Muscle of leg (tissue), 11 donors: Measurements from ENCODE around the gene PCBP3. TPM values are rescaled to one million over a fixed set of nuclear protein-coding genes. Genes with fewer than 3 reads are reported as not detected.
"Not testable (repeated sequence)": the region's sequence is repeated elsewhere in the genome, so short reads cannot be mapped to it uniquely, and the experiment has no call there.

ENCODE experiments used
- DNase-seq: peaks from one replicate; pipeline ENCODE4 v3.0.0; 2013
- H3K27ac ChIP-seq: one replicate; pipeline ENCODE4 v1.5.1; 2013; ENCODE audit warnings: mild to moderate bottlenecking, low read length, control low read depth
- H3K27me3 ChIP-seq: one replicate; pipeline ENCODE4 v1.6.1; 2013; ENCODE audit warnings: low read length; ENCODE audit not compliant: control insufficient read depth, insufficient read depth
- H3K36me3 ChIP-seq: one replicate; pipeline ENCODE4 v1.6.1; 2013; ENCODE audit warnings: low read length; ENCODE audit not compliant: control insufficient read depth, insufficient read depth
- H3K4me1 ChIP-seq: one replicate; pipeline ENCODE4 v1.6.1; 2013; ENCODE audit warnings: low read length; ENCODE audit not compliant: control insufficient read depth, insufficient read depth
- H3K4me3 ChIP-seq: one replicate; pipeline ENCODE4 v1.5.1; 2013; ENCODE audit warnings: low read length, control low read depth
- H3K9me3 ChIP-seq: replicated peaks from 2 replicates; pipeline ENCODE4 v1.6.1; 2013; ENCODE audit warnings: low read depth, low read length; ENCODE audit not compliant: control insufficient read depth
- WGBS: methylation state at CpG from one replicate; pipeline ENCODE4 v1.1.5; 2013; ENCODE audit warnings: missing lambda C conversion rate; ENCODE audit not compliant: insufficient coverage; 5-methylcytosine and 5-hydroxymethylcytosine counted together
- polyA plus RNA-seq, 8 donors: library from polyadenylated mRNA; unstranded; fragments of 120-200 nt; gene quantifications; one replicate each; pipeline versions ENCODE4 v1.2.1 to v1.2.3, GENCODE V29; 2013; ENCODE audit warnings: inconsistent platforms in 1 of 8, low replicate concordance in 1 of 8; ENCODE audit not compliant: insufficient read length in 8 of 8, insufficient read depth in 1 of 8
- total RNA-seq: library from RNA; stranded (reverse); fragments of 120-200 nt; gene quantifications from one replicate; pipeline ENCODE4 v1.2.4, GENCODE V29; 2013

Gene PCBP3
- total and polyA plus RNA-seq, 9 donors: 0.76 to 2.3 (median 1.2) TPM

DNA sequence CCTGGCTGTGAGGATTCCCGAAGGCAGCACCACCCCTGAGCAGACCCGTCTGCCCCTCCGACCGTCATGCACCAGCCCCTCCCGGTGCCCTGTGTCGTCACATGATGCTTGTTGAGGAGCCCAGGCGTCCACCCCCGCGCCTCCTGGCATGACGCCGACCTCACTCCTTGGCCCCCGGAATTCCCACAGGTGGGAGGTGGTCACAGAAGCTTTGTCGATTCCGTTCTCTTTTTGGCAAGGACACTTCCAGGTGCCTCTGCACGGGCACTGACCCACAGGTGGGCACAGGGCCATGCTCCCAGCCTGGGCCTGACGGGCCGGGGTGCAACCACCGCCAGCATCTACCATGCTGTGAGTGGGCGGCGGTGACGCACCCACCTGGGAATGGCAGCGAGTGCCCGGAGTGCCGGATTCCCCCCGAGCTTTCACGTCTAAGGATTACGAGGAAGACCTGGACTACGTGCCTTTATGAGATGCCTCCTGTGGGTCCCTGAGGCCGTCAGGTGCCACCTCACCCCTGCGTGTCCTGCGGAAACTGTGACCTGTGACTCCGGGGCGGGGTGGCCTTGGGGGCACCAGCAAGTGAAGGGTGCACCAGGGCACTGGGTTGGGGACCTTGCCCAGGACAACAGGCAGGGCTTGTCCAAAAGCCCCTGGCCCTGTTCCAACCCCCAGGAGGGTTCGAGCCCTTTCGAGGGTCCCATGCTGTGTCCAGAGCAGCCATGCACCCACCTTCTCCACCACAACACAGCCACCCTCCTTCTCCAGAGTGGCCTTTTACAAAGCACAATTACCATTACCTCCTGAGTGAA, 306.6 kb downstream of the PCBP3 start:
- Histone ChIP-seq H3K27me3 (peaks cover 5% of the 10 kb centered on the region), H3K9me3 (no peaks in the 10 kb centered on the region), H3K36me3 (no peaks in the 10 kb centered on the region), H3K4me1 (peaks cover 54% of the 10 kb centered on the region), H3K4me3 (no peak overlapping the region), H3K27ac (peak overlapping the region; percentile 79)
- 68% methylated on average over 34 of the region's 35 CpGs for WGBS
- DNase-seq: peak; percentile 36

DNA sequence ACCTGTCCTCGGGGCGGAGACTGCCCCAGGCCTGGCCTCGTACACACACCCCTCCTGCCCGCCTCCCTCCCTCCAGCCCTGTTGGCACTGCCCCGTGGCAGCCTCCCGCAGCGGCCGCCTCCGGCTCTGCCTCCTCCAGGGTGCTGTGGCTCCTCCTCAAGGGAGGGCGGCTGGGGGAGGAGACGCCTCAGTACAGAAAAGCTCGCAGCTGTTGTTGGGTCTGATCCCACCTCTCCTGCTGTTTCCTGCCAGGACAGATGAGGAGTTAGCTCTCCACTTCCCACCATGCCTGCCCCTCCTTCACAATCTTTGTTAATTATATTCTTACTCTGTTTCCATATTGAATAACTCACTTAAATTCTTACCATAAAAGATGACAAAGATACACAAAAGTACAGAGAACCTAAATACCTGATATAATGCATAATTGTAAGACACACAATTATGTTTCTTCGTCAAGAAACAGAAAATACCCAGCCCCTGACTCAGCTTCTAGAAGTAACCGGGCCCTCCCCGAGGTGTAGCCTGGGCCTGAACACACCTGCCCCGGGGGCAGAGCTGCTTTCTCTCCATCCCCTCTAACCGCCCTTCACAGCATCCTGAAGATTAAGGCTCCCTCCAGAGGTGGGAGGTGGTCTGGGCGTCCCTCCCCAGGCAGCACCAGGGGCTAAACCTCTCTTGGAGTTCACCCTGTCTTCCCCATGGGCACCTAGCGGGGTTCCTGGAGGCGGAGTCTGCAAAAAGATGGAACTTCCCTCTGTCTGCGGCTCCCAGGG, 307.4 kb downstream of the PCBP3 start:
- no peaks in the 10 kb centered on the region for H3K36me3 ChIP-seq
- 20% methylated on average over 11 of the region's 21 CpGs for WGBS
- peaks cover 48% of the 10 kb centered on the region for H3K4me1 ChIP-seq
- peak overlapping the region; percentile 79 for H3K27ac ChIP-seq
- H3K27me3 ChIP-seq: peaks cover 5% of the 10 kb centered on the region
- H3K4me3 ChIP-seq: no peak overlapping the region
- H3K9me3 ChIP-seq: no peaks in the 10 kb centered on the region
- DNase-seq: peak; percentile 94

DNA sequence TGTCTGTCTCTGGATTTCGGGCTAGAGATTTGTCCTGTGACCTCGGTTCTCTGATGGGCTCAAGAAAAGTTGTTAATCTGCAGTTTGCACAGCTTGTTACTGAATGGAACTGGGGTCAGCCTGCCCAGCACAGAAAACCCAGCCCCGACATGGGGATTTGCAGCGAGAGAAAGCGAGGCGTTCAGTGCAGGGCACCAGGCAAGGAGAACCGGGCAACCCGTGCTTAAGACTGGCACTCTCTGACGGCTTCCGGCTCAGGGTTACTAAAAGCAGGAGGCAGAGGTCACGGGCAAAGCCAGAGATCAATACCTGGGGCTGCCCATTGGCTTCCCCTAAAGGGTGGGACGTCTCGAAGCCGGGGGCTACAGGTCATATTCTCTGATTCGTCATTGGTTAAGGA, 308.2 kb downstream of the PCBP3 start:
- no peaks in the 10 kb centered on the region for H3K36me3 ChIP-seq
- DNase-seq: no peak
- peaks cover 48% of the 10 kb centered on the region for H3K4me1 ChIP-seq
- peaks cover 5% of the 10 kb centered on the region for H3K27me3 ChIP-seq
- no peak overlapping the region for H3K4me3 ChIP-seq
- WGBS: 75% methylated on average over 15 of the region's 15 CpGs
- H3K27ac ChIP-seq: peak overlapping the region; percentile 79
- H3K9me3 ChIP-seq: no peaks in the 10 kb centered on the region

DNA sequence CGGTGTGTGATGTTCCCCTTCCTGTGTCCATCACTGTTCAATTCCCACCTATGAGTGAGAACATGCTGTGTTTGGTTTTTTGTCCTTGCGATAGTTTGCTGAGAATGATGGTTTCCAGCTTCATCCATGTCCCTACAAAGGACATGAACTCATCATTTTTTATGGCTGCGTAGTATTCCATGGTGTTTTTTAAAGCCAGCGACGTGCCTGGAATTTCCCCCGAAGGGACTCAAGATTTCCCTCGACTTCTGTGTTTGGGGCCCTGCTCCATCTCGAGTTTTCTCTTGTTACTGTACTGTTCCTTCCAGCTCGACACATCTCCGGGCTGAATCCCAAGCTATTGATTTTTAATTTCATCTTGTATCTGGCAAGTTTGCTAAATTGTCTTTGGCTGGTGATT, 309.0 kb downstream of the PCBP3 start:
- not testable (repeated sequence) for H3K27me3 ChIP-seq, H3K9me3 ChIP-seq, H3K36me3 ChIP-seq, H3K4me3 ChIP-seq, DNase-seq, H3K27ac ChIP-seq
- WGBS: 74% methylated on average over 5 of the region's 10 CpGs
- H3K4me1 ChIP-seq: peaks cover 50% of the 10 kb centered on the region

DNA sequence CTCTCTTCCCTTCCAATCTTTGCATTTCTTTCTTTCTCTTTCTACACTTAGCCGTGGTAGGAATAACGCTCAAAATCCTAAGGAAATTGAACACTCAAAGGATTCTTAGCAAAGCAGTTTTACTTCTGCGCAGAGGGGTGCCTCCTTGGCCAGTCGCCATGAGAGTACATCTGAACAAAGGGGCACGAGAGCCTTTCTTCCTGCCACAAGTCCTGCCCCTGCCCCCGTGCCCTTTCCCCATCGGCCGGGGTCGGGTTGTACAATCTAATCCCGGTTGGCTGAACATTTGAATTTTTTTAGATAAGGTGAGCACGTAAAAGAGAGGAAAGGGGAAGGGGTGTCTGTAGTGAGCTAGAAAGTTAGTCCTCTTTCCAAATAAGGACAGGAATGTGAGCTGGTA, 309.4 kb downstream of the PCBP3 start:
- H3K27me3 ChIP-seq: peaks cover 2% of the 10 kb centered on the region
- DNase-seq: no peak
- no peaks in the 10 kb centered on the region for H3K36me3 ChIP-seq
- H3K27ac ChIP-seq: no peak overlapping the region
- H3K9me3 ChIP-seq: no peaks in the 10 kb centered on the region
- H3K4me3 ChIP-seq: no peak overlapping the region
- peaks cover 54% of the 10 kb centered on the region for H3K4me1 ChIP-seq
- 80% methylated on average over 5 of the region's 11 CpGs for WGBS

DNA sequence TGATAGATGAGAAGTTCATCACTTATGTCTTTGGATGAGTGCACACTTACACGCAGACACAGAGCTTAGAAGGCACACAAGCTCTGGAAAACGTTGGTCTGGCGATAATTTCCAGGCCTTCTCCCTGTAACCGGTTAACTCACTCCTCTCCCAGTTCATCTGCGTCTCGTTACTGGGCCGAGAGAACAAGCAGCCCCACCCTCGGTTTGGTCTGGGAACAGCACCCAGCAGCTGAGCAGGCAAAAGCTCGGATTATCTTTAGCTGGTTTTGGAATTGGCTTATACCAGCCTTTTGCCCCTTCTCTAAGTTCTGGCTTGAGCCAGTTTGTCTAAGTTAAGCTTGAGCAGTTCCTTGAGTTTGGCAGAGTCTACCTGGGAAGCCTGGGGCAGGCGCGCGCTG, 310.7 kb downstream of the PCBP3 start:
- peaks cover 52% of the 10 kb centered on the region for H3K4me1 ChIP-seq
- WGBS: 20% methylated on average over 8 of the region's 12 CpGs
- no peak overlapping the region for H3K4me3 ChIP-seq
- H3K9me3 ChIP-seq: no peaks in the 10 kb centered on the region
- H3K27me3 ChIP-seq: no peaks in the 10 kb centered on the region
- peak overlapping the region; percentile 62 for H3K27ac ChIP-seq
- peak; percentile 80 for DNase-seq
- H3K36me3 ChIP-seq: no peaks in the 10 kb centered on the region

DNA sequence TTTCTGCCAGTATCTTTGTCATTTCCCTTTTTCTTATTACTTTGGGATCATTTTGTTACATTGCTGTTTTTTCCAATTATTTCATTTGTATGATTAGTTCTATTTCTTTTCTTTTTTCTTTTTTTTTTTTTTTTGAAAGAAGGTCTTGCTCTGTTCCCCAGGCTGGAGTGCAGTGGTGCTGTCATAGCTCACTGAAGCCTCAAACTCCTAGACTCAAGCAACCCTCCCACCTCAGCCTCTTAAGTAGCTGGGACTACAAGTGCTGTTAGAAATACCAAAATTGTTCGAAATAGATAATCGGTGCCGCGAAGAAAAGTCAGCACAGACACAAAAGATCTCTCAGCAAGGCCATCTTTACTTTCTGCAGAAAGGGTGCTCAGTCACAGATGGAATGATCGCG, 311.4 kb downstream of the PCBP3 start:
- WGBS: 89% methylated on average over 3 of the region's 6 CpGs
- no peak for DNase-seq
- H3K27ac ChIP-seq: no peak overlapping the region
- no peaks in the 10 kb centered on the region for H3K9me3 ChIP-seq
- no peak overlapping the region for H3K4me3 ChIP-seq
- no peaks in the 10 kb centered on the region for H3K36me3 ChIP-seq
- peaks cover 45% of the 10 kb centered on the region for H3K4me1 ChIP-seq
- no peaks in the 10 kb centered on the region for H3K27me3 ChIP-seq

DNA sequence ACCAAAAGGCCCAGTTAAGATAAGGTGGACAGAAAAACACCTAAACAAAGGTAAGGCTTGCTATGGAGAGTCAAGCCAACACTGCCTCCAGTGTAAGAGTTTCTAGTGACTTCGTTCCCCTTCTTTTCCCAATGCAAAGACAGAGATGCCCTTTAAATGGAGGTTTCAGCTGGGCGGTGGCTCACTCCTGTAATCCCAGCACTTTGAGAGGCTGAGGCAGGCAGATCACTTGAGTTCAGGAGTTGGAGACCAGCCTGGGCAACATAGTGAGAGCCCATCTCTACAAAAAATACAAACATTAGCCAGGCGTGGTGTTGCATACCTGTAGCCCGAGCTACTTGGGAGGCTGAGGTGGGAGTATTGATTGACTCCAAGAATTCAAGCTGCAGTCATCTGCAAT, 314.0 kb downstream of the PCBP3 start:
- 80% methylated on average over 1 of the region's 4 CpGs for WGBS
- H3K4me3 ChIP-seq: no peak overlapping the region
- DNase-seq: no peak
- no peaks in the 10 kb centered on the region for H3K27me3 ChIP-seq
- H3K4me1 ChIP-seq: peaks cover 25% of the 10 kb centered on the region
- no peaks in the 10 kb centered on the region for H3K9me3 ChIP-seq
- no peaks in the 10 kb centered on the region for H3K36me3 ChIP-seq
- H3K27ac ChIP-seq: no peak overlapping the region

DNA sequence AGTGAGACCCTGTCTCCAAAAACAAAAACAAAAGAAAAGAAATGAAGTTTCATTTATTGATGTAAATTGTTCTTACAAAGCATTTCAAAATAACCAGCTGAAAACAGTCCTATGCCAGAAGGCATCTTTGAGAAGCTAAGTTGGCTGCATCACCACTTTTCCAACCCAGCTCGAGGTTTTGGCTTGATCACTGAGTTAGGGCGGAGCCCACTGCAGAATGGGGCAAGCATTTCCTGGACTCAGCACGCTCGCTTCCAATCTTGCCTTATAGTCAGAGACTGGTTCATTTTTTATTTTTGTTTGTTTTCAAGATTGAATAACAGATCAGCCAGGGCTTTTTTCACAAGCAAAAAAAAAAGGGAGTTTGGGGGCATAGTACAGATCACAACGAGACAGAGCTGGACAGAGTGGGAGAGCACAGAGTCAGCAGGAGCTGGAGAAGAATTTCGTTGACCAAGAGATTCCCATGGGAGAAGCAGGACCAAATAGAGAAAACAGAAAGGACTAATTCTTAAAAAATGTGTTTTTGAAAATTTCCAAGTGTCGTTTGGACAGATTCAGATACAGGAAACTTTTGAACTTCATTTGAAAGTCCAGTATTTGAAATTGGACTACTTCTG, 314.6 kb downstream of the PCBP3 start:
- H3K4me1 ChIP-seq: peaks cover 25% of the 10 kb centered on the region
- H3K4me3 ChIP-seq: no peak overlapping the region
- no peaks in the 10 kb centered on the region for H3K36me3 ChIP-seq
- H3K9me3 ChIP-seq: no peaks in the 10 kb centered on the region
- H3K27me3 ChIP-seq: no peaks in the 10 kb centered on the region
- H3K27ac ChIP-seq: no peak overlapping the region
- DNase-seq: peak; percentile 72
- WGBS: 0% methylated on average over 4 of the region's 7 CpGs

DNA sequence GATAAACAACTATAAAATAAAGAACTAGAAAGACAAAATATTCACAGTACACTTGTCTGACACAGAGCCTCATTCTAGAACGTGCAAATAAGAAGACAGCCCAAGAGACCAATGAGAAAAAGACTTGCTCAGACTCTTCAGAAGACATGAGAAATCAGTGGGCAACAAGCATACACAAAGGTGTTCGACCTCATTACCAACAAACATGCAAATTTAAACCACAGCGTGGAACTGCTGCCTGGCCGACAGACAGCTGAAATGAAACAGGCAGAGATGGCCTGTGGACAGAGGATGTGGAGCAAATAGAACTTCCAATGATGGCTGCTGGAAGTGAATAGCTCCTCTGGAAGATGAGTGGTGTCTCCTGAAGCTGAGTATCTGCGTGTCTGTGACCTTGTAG, 315.7 kb downstream of the PCBP3 start:
- Histone ChIP-seq H3K4me3 (no peak overlapping the region), H3K27me3 (no peaks in the 10 kb centered on the region), H3K36me3 (no peaks in the 10 kb centered on the region), H3K9me3 (peaks cover 2% of the 10 kb centered on the region), H3K4me1 (peaks cover 19% of the 10 kb centered on the region), H3K27ac (no peak overlapping the region)
- WGBS: 61% methylated on average over 3 of the region's 5 CpGs
- DNase-seq: no peak
